DMS114 treated with DMSO at 0.1 percent for 48 hours (cell line): ENCODE results near the gene ACSL6.

Experiments used
- DNase-seq: peaks from one replicate; lab custom pipeline; 2025; ENCODE audit not compliant: unreplicated experiment; lab: John Stamatoyannopoulos, UW

Gene ACSL6

GRCh38 chr5:132001647-132002561, 9.6 kb downstream of the ACSL6 start:
- no peak for DNase-seq

GRCh38 chr5:132000677-132001453, 10.6 kb downstream of the ACSL6 start:
- no peak for DNase-seq

- no peak for DNase-seq
Observed at GRCh38 chr5:132000241-132000490, 11.3 kb downstream of the ACSL6 start.

- no peak for DNase-seq
Observed at GRCh38 chr5:131999441-132000240, 11.8 kb downstream of the ACSL6 start.

- DNase-seq, result no peak
Observed at GRCh38 chr5:131999041-131999440, 12.4 kb downstream of the ACSL6 start.

GRCh38 chr5:131998431-131999040, 12.9 kb downstream of the ACSL6 start:
- DNase-seq, result no peak

- no peak for DNase-seq
Observed at GRCh38 chr5:131997727-131998117, 13.7 kb downstream of the ACSL6 start.

- no peak for DNase-seq
Observed at GRCh38 chr5:131997026-131997726, 14.3 kb downstream of the ACSL6 start.

- DNase-seq, result no peak
Observed at GRCh38 chr5:131996210-131997025, 15.0 kb downstream of the ACSL6 start.

GRCh38 chr5:131994533-131995226, 16.8 kb downstream of the ACSL6 start:
- DNase-seq, result no peak

- DNase-seq, result no peak
Observed at GRCh38 chr5:131994090-131994489, 17.4 kb downstream of the ACSL6 start.

- DNase-seq, result no peak
Observed at GRCh38 chr5:131993676-131994075, 17.8 kb downstream of the ACSL6 start.

- no peak for DNase-seq
Observed at GRCh38 chr5:131992370-131992769, 19.1 kb downstream of the ACSL6 start.

- no peak for DNase-seq
Observed at GRCh38 chr5:131991593-131992324, 19.7 kb downstream of the ACSL6 start.

GRCh38 chr5:131990716-131991115, 20.7 kb downstream of the ACSL6 start:
- DNase-seq, result no peak

GRCh38 chr5:131988601-131989000, 22.9 kb downstream of the ACSL6 start:
- DNase-seq, result no peak

GRCh38 chr5:131987251-131987650, 24.2 kb downstream of the ACSL6 start:
- no peak for DNase-seq

- no peak for DNase-seq
Observed at GRCh38 chr5:131986161-131986912, 25.1 kb downstream of the ACSL6 start.
